Stomach (tissue), 9 donors: ENCODE measurements around the gene MICALL1. TPM values are rescaled to one million over a fixed set of nuclear protein-coding genes. Genes with fewer than 3 reads are reported as not detected.

Experiments used
- DNase-seq, 2 donors: peaks; one replicate each; pipeline versions ENCODE4 v3.0.0 to v3.0.0-alpha.2; 2013 to 2019
- H3K27ac ChIP-seq, 5 donors: fragments of 200-600 bp in 4 of 5; sonication (generic) in 4 of 5; one replicate each; pipeline ENCODE4 v1.5.1; 2013 to 2019; ENCODE audit warnings: mild to moderate bottlenecking in 1 of 5, moderate library complexity in 1 of 5
- H3K27me3 ChIP-seq, 3 donors: fragments of 200-600 bp; sonication (generic); one replicate each; pipeline ENCODE4 v1.5.1; 2017 to 2019; ENCODE audit warnings: mixed run types in 1 of 3
- H3K36me3 ChIP-seq, 4 donors: fragments of 200-600 bp; sonication (generic); 1 replicate in 3 of 4; 2 replicates in 1 of 4; pipeline ENCODE4 v1.5.1; 2016 to 2019
- H3K4me1 ChIP-seq, 4 donors: fragments of 200-600 bp; sonication (generic); one replicate each; pipeline ENCODE4 v1.5.1; 2016 to 2019
- H3K4me3 ChIP-seq, 4 donors: fragments of 200-600 bp; sonication (generic) in 3 of 4; one replicate each; pipeline ENCODE4 v1.5.1; 2016 to 2019; ENCODE audit warnings: mild to moderate bottlenecking in 1 of 4
- H3K9me3 ChIP-seq, 4 donors: fragments of 200-600 bp; sonication (generic); one replicate each; pipeline ENCODE4 v1.5.1; 2016 to 2019
- CTCF ChIP-seq, 7 experiments: fragments of 450-650 bp in 4 of 7; fragments of 200-600 bp in 3 of 7; sonication (generic) in 3 of 7; IDR thresholded peaks; one replicate each; pipeline ENCODE4 v1.5.1; 2016 to 2019; ENCODE audit warnings: antibody characterized with exemption in 7 of 7, control low read depth in 2 of 7, mild to moderate bottlenecking in 1 of 7
- EP300 ChIP-seq: sonication (generic); formaldehyde crosslinking; IDR thresholded peaks from one replicate; pipeline ENCODE4 v1.6.1; 2017; ENCODE audit warnings: antibody characterized with exemption
- POLR2A ChIP-seq, 4 donors: fragments of 450-650 bp; IDR thresholded peaks; one replicate each; pipeline ENCODE4 v1.6.1; 2016; ENCODE audit warnings: antibody characterized with exemption in 4 of 4, control low read depth in 2 of 4, mild to moderate bottlenecking in 1 of 4, moderate library complexity in 1 of 4
- POLR2AphosphoS5 ChIP-seq, 3 donors: sonication (generic); formaldehyde crosslinking; IDR thresholded peaks; one replicate each; pipeline ENCODE4 v1.6.1; 2016; ENCODE audit warnings: antibody characterized with exemption in 3 of 3
- WGBS, 5 donors: extraction: QIAGEN DNeasy Blood & Tissue Kit in 3 of 5; methylation state at CpG; one replicate each; pipeline versions ENCODE4 v1.1.5 to v1.1.7; 2013 to 2018; 5-methylcytosine and 5-hydroxymethylcytosine counted together
- intact Hi-C: fragments of 100-400 bp; cut with DNase I; formaldehyde crosslinking; loops from one replicate; pipeline ENCODE4 v1.15.1; 2023; ENCODE audit warnings: low total_unique reads
- polyA plus RNA-seq, 3 donors: library from polyadenylated mRNA; stranded (reverse); fragments of 200-250 nt; gene quantifications; one replicate each; pipeline ENCODE4 v1.2.3, GENCODE V29; 2013
- total RNA-seq, 5 donors: library from RNA; depleted of rRNA; stranded (reverse); fragments of >200 nt; gene quantifications; one replicate each; pipeline versions ENCODE4 v1.1.0 to v1.2.3, GENCODE V29; 2014 to 2016
- donor health status: healthy with polysubstance abuse.
- donor health status: Bipolar disorder and iron deficiency.
- donor health status: healthy.

MICALL1 gene
- total and polyA plus RNA-seq, 8 donors: 17.7 to 155 (median 54.7) TPM

DNA sequence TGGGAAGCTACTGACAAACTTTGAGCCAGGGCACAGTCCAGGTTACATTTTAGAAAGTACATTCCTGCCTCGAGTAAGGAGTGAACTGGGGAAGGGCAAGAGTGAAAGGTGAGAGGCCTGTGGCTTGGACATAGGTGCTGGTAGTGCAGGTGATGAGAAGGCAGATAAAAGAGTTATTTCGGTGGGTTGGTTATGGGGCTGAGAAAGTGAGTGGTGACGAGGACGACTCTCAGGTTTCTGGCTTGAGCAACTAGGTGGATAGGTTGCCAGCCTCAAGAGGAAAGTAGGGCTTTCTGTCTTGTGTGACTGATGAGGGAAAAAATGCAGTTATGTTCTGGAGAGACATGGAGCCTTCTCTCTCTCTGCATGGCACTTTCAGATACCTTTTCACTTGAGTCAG lies 51.1 kb downstream of the MICALL1 start:
- Histone ChIP-seq H3K4me1 (peaks cover 20 to 37% (median 30%) of the 10 kb centered on the region in 4 donors), H3K27me3 (no peaks in the 10 kb centered on the region), H3K36me3 (peaks cover 47 to 61% (median 58%) of the 10 kb centered on the region in 4 donors), H3K4me3 (no peak overlapping the region), H3K27ac (no peak overlapping the region), H3K9me3 (no peaks in the 10 kb centered on the region)
- intact Hi-C loops: no loop called here
- no peak for TF ChIP-seq POLR2A (IDR thresholded peaks at IDR 0.05)
- TF ChIP-seq EP300: no peak
- no peak for TF ChIP-seq CTCF (IDR thresholded peaks at IDR 0.05)
- TF ChIP-seq POLR2AphosphoS5 (IDR thresholded peaks at IDR 0.05): no peak
- no peak for DNase-seq
- WGBS, 5 donors: 77 to 94% (median 88%) methylated on average over 4 of the region's 4 CpGs

GRCh38 chr22:37959231-37959825 lies 53.2 kb downstream of the MICALL1 start:
- no peak for TF ChIP-seq EP300
- Histone ChIP-seq H3K4me1 (peaks cover 6 to 22% (median 15%) of the 10 kb centered on the region in 4 donors), H3K9me3 (no peaks in the 10 kb centered on the region), H3K4me3 (no peak overlapping the region), H3K36me3 (peaks cover 58 to 82% (median 79%) of the 10 kb centered on the region in 4 donors), H3K27ac (no peak overlapping the region), H3K27me3 (no peaks in the 10 kb centered on the region)
- WGBS, 5 donors: 92 to 99% (median 95%) methylated on average over 18 of the region's 18 CpGs
- intact Hi-C loops: no loop called here
- DNase-seq: no peak

- H3K36me3 ChIP-seq: peaks cover 58 to 92% (median 88%) of the 10 kb centered on the region in 4 donors
- WGBS, 5 donors: 94 to 100% (median 99%) methylated on average over 1 to 4 of the region's 4 CpGs
- intact Hi-C loops: loop anchor here (10.0 kb wide), 1 partner anchor 146 kb away; no protein-coding TSS in a partner anchor
These were observed 55.0 kb downstream of the MICALL1 start for GRCh38 chr22:37961062-37961461.

DNA sequence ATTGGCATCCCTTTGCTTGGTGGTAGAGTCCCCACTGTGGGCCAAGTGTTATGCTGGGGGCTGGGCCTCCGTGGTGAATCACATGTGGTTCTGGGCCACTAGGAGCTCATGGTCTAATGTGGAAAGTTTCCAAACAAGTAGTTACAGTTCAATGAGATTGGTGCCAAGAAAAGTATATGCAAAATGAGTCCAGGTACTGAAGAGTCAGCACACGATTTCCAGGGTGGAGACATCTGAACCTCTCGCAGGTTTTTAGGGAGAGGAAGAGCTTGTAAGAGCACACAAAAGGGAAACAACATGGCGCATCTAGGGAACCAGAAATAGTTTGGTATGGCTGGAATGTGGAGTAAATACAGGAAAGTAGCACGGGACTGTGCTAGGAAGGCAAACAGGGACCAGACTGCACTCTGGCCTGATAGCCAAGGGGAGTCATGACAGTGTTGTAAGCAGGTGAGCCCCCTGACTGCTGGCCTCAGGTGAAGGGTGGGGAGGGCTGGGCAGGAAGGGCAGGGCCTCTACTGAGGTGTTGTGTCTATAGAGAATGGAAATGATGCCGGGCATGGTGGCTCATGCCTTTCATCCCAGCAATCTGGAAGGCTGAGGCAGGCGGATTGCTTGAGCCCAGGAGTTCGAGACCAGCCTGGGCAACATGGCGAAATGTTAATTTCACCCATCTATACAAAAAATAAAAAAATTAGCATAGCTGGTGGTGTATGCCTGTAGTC lies 60.0 kb downstream of the MICALL1 start:
- WGBS, 5 donors: 68 to 83% (median 70%) methylated on average over 9 of the region's 9 CpGs
- peaks cover 47 to 81% (median 75%) of the 10 kb centered on the region in 4 donors for H3K36me3 ChIP-seq
- no peaks in the 10 kb centered on the region for H3K27me3 ChIP-seq
- intact Hi-C loops: loop anchor here (10.0 kb wide), 1 partner anchor 151 kb away; no protein-coding TSS in a partner anchor
- TF ChIP-seq POLR2AphosphoS5 (IDR thresholded peaks at IDR 0.05) (no peak), EP300 (no peak), CTCF (IDR thresholded peaks at IDR 0.05) (no peak), POLR2A (IDR thresholded peaks at IDR 0.05) (no peak)
- H3K9me3 ChIP-seq: no peaks in the 10 kb centered on the region
- peaks cover 0 to 17% (median 6%) of the 10 kb centered on the region in 4 donors for H3K4me1 ChIP-seq
- no peak overlapping the region for H3K27ac ChIP-seq
- no peak overlapping the region for H3K4me3 ChIP-seq
- no peak for DNase-seq

More at GRCh38 chr22:37961062-37961461, 55.0 kb downstream of the MICALL1 start:
- no peak for DNase-seq
- no peaks in the 10 kb centered on the region for H3K27me3 ChIP-seq
- TF ChIP-seq POLR2A (IDR thresholded peaks at IDR 0.05) (no peak), CTCF (IDR thresholded peaks at IDR 0.05) (no peak), POLR2AphosphoS5 (IDR thresholded peaks at IDR 0.05) (no peak), EP300 (no peak)
- no peaks in the 10 kb centered on the region for H3K9me3 ChIP-seq
- no peak overlapping the region for H3K27ac ChIP-seq
- H3K4me3 ChIP-seq: no peak overlapping the region
- peaks cover 0 to 16% (median 7%) of the 10 kb centered on the region in 4 donors for H3K4me1 ChIP-seq
